Stimulated activated CD4-positive, alpha-beta T cell treated with anti-CD3 and anti-CD28 coated beads, Interleukin-12 subunit alpha, Interleukin-12 subunit beta, amount 100 ng/mL, for 4 hours (primary cell): ENCODE measurements around the gene ME1.
"Not testable (repeated sequence)": the region's sequence is repeated elsewhere in the genome, so short reads cannot be mapped to it uniquely, and the experiment has no call there.

Experiments
- DNase-seq: peaks from one replicate; pipeline ENCODE4 v3.0.0-alpha.2; 2020

ME1 gene

GRCh38 chr6:83250235-83250634, 180.6 kb downstream of the ME1 start:
- DNase-seq: no peak

- DNase-seq: no peak
These were observed 183.4 kb downstream of the ME1 start for GRCh38 chr6:83247471-83247870.

GRCh38 chr6:83231146-83231545, 199.7 kb downstream of the ME1 start:
- DNase-seq: no peak

- no peak for DNase-seq
These were observed 204.3 kb downstream of the ME1 start for GRCh38 chr6:83226517-83226916.

- no peak for DNase-seq
These were observed 208.9 kb downstream of the ME1 start for GRCh38 chr6:83221889-83222479.

- no peak for DNase-seq
These were observed 209.6 kb downstream of the ME1 start for GRCh38 chr6:83221276-83221675.

GRCh38 chr6:83220121-83220520, 210.7 kb downstream of the ME1 start:
- DNase-seq: no peak

- DNase-seq: no peak
These were observed 212.2 kb downstream of the ME1 start for GRCh38 chr6:83218646-83219045.

GRCh38 chr6:83216806-83217205, 214.0 kb downstream of the ME1 start:
- no peak for DNase-seq

GRCh38 chr6:83215131-83216047, 215.5 kb downstream of the ME1 start:
- peak; percentile 29 for DNase-seq

- no peak for DNase-seq
These were observed 228.8 kb downstream of the ME1 start for GRCh38 chr6:83202031-83202430.

GRCh38 chr6:83199863-83200225, 231.0 kb downstream of the ME1 start:
- no peak for DNase-seq

- no peak for DNase-seq
These were observed 231.5 kb downstream of the ME1 start for GRCh38 chr6:83199173-83199862.

- no peak for DNase-seq
These were observed 232.2 kb downstream of the ME1 start for GRCh38 chr6:83198486-83199172.

GRCh38 chr6:83193747-83194566, 236.9 kb downstream of the ME1 start:
- DNase-seq: peak; percentile 6

GRCh38 chr6:83192871-83193746, 237.7 kb downstream of the ME1 start, which contains the start of the genes PGM3 and RWDD2A:
TSS of gene PGM3 (minus strand) at chr6:83193265. CDS start at chr6:83191012, 2,253 bp downstream.
TSS of gene RWDD2A (plus strand) at chr6:83193357. CDS start at chr6:83194452, 1,095 bp downstream.
- DNase-seq: peak; percentile 85

GRCh38 chr6:83192456-83192855, 238.4 kb downstream of the ME1 start:
- DNase-seq: no peak

- not testable (repeated sequence) for DNase-seq
These were observed 238.9 kb downstream of the ME1 start for GRCh38 chr6:83191974-83192373.

- no peak for DNase-seq
These were observed 240.2 kb downstream of the ME1 start for GRCh38 chr6:83190626-83191025.

GRCh38 chr6:83188501-83188900, 242.3 kb downstream of the ME1 start:
- DNase-seq: no peak

GRCh38 chr6:83185096-83185495, 245.8 kb downstream of the ME1 start:
- DNase-seq: no peak
